H1 (cell line): ENCODE measurements around the gene THBS3. TPM values are rescaled to one million over a fixed set of nuclear protein-coding genes. Genes with fewer than 3 reads are reported as not detected.

ENCODE experiments used
- CTCF ChIA-PET: fragments of 300-600 bp; sonication (Branson Sonifier 250); formaldehyde crosslinking; loops from one replicate; lab custom pipeline; 2021; ENCODE audit not compliant: partially characterized antibody; lab: Charles Lee
- POLR2A ChIA-PET: fragments of 300-600 bp; sonication (Branson Sonifier 250); formaldehyde crosslinking; loops from one replicate; lab custom pipeline; 2021; ENCODE audit warnings: inconsistent platforms; ENCODE audit not compliant: partially characterized antibody; lab: Charles Lee
- DNase-seq, 2 experiments: peaks; one replicate each; pipeline versions ENCODE4 v3.0.0 to v3.0.0-alpha.2; 2010 to 2022; ENCODE audit warnings: low spot score in 2 of 2, low read depth in 1 of 2, mixed read lengths in 1 of 2
- FAIRE-seq: peaks from 2 replicates; lab custom pipeline; 2011; peaks lifted over from hg19 to GRCh38; lab: Jason Lieb, UNC
- H2AFZ ChIP-seq: 2 replicates; pipeline ENCODE4 v1.8.1; 2012; ENCODE audit warnings: low read length, inconsistent platforms
- H2AK5ac ChIP-seq: 2 replicates; pipeline ENCODE4 v1.6.1; 2013; ENCODE audit warnings: low read depth, low read length
- H2BK120ac ChIP-seq: replicated peaks from 2 replicates; pipeline ENCODE3; 2013; ENCODE audit warnings: low read depth, low read length, inconsistent platforms
- H2BK12ac ChIP-seq: 2 replicates; pipeline ENCODE4 v1.6.1; 2013; ENCODE audit warnings: low read depth, low read length
- H2BK15ac ChIP-seq: 2 replicates; pipeline ENCODE4 v1.6.1; 2013; ENCODE audit warnings: low read length
- H2BK20ac ChIP-seq: 2 replicates; pipeline ENCODE4 v1.6.1; 2013; ENCODE audit warnings: low read length
- H2BK5ac ChIP-seq: 2 replicates; pipeline ENCODE4 v1.6.1; 2013; ENCODE audit warnings: low read depth, low read length
- H3K14ac ChIP-seq: 2 replicates; pipeline ENCODE4 v1.6.1; 2013; ENCODE audit warnings: inconsistent platforms; ENCODE audit not compliant: insufficient read length
- H3K18ac ChIP-seq: 2 replicates; pipeline ENCODE4 v1.6.1; 2013; ENCODE audit warnings: low read length; ENCODE audit errors: extremely low read depth
- H3K23ac ChIP-seq: 2 replicates; pipeline ENCODE4 v1.6.1; 2013; ENCODE audit warnings: inconsistent platforms; ENCODE audit not compliant: insufficient read length
- H3K23me2 ChIP-seq: 2 replicates; pipeline ENCODE4 v1.6.1; 2013; ENCODE audit warnings: low read depth, low read length
- H3K27ac ChIP-seq: 2 replicates; pipeline ENCODE4 v1.6.1; 2011; ENCODE audit warnings: low read depth, low read length, inconsistent platforms
- H3K27me3 ChIP-seq, 4 experiments: replicated peaks in 1 of 4; 1 replicate in 1 of 4; 2 replicates in 3 of 4; pipeline versions ENCODE4 v1.6.1 to v1.8.1; 2011 to 2013; ENCODE audit warnings: low read length in 3 of 4, mild to moderate bottlenecking in 3 of 4, inconsistent platforms in 2 of 4, mixed read lengths in 2 of 4, moderate library complexity in 1 of 4; ENCODE audit not compliant: control insufficient read depth in 3 of 4, insufficient read depth in 3 of 4; ENCODE audit errors: extremely low read depth in 1 of 4
- H3K36me3 ChIP-seq, 4 experiments: 2 replicates each; pipeline versions ENCODE4 v1.6.1 to v1.8.1; 2011 to 2013; ENCODE audit warnings: mild to moderate bottlenecking in 4 of 4, low read length in 3 of 4, moderate library complexity in 2 of 4, control low read depth in 1 of 4, inconsistent platforms in 1 of 4; ENCODE audit not compliant: insufficient read depth in 4 of 4, control insufficient read depth in 2 of 4
- H3K4ac ChIP-seq: replicated peaks from 2 replicates; pipeline ENCODE3; 2013; ENCODE audit warnings: low read length, low read depth, mixed read lengths, inconsistent platforms; ENCODE audit not compliant: insufficient read length
- H3K4me1 ChIP-seq, 4 experiments: replicated peaks in 1 of 4; 1 replicate in 1 of 4; 2 replicates in 3 of 4; pipeline versions ENCODE4 v1.6.1 to v1.8.1; 2011 to 2013; ENCODE audit warnings: low read length in 3 of 4, inconsistent platforms in 2 of 4, mixed read lengths in 1 of 4; ENCODE audit not compliant: insufficient read depth in 4 of 4, control insufficient read depth in 3 of 4
- H3K4me2 ChIP-seq, 2 experiments: 2 replicates each; pipeline versions ENCODE4 v1.6.1 to v1.8.1; 2011 to 2013; ENCODE audit warnings: low read depth in 2 of 2, low read length in 2 of 2, control low read depth in 1 of 2, inconsistent platforms in 1 of 2, mild to moderate bottlenecking in 1 of 2; ENCODE audit not compliant: insufficient read depth in 1 of 2
- H3K4me3 ChIP-seq, 4 experiments: fragments of 200-600, 300-600 bp in 1 of 4; sonication (generic), shearing (Covaris generic), sonication (Bioruptor Twin) in 1 of 4; 2 replicates each; pipeline versions ENCODE4 v1.5.1 to v1.8.1; 2011 to 2016; ENCODE audit warnings: low read length in 4 of 4, low read depth in 3 of 4, control low read depth in 2 of 4, inconsistent platforms in 2 of 4, mild to moderate bottlenecking in 2 of 4, mixed read lengths in 1 of 4, moderate library complexity in 1 of 4; ENCODE audit not compliant: insufficient read depth in 2 of 4; ENCODE audit errors: extremely low read depth in 1 of 4
- H3K56ac ChIP-seq: replicated peaks from 2 replicates; pipeline ENCODE3; 2013; ENCODE audit warnings: low read depth, mild to moderate bottlenecking, mixed read lengths, low read length, inconsistent platforms; ENCODE audit not compliant: insufficient read length
- H3K79me1 ChIP-seq: 2 replicates; pipeline ENCODE4 v1.6.1; 2013; ENCODE audit warnings: low read depth, low read length, control low read depth
- H3K79me2 ChIP-seq, 2 experiments: 2 replicates each; pipeline versions ENCODE4 v1.6.1 to v1.8.1; 2012 to 2013; ENCODE audit warnings: low read length in 2 of 2, mild to moderate bottlenecking in 2 of 2, inconsistent platforms in 1 of 2; ENCODE audit not compliant: insufficient read depth in 2 of 2, control insufficient read depth in 1 of 2
- H3K9ac ChIP-seq, 4 experiments: replicated peaks in 1 of 4; 1 replicate in 1 of 4; 2 replicates in 3 of 4; pipeline versions ENCODE4 v1.6.1 to v1.8.1; 2011 to 2013; ENCODE audit warnings: low read depth in 3 of 4, low read length in 3 of 4, control low read depth in 2 of 4, mild to moderate bottlenecking in 2 of 4, moderate library complexity in 2 of 4, inconsistent platforms in 1 of 4; ENCODE audit errors: extremely low read depth in 1 of 4
- H3K9me3 ChIP-seq, 2 experiments: 2 replicates each; pipeline versions ENCODE4 v1.6.1 to v1.8.1; 2012 to 2013; ENCODE audit warnings: mild to moderate bottlenecking in 2 of 2, moderate library complexity in 2 of 2, control low read depth in 1 of 2, inconsistent platforms in 1 of 2, low read depth in 1 of 2, low read length in 1 of 2, mixed read lengths in 1 of 2; ENCODE audit not compliant: insufficient read depth in 2 of 2
- H4K20me1 ChIP-seq, 2 experiments: replicated peaks in 1 of 2; 2 replicates each; pipeline versions ENCODE3 to v1.8.1; 2011 to 2013; ENCODE audit warnings: inconsistent platforms in 2 of 2, low read length in 2 of 2, mild to moderate bottlenecking in 1 of 2; ENCODE audit not compliant: insufficient read depth in 2 of 2, control insufficient read depth in 1 of 2
- H4K5ac ChIP-seq: 2 replicates; pipeline ENCODE4 v1.6.1; 2013; ENCODE audit warnings: low read length, low read depth, mixed read lengths, inconsistent platforms; ENCODE audit not compliant: insufficient read length
- H4K8ac ChIP-seq: 2 replicates; pipeline ENCODE4 v1.8.0; 2013; ENCODE audit warnings: mild to moderate bottlenecking, moderate library complexity, low read length, inconsistent platforms; ENCODE audit not compliant: insufficient read depth; ENCODE audit errors: extremely low read depth
- H4K91ac ChIP-seq: replicated peaks from 2 replicates; pipeline ENCODE3; 2013; ENCODE audit warnings: low read length, mixed read lengths, inconsistent platforms; ENCODE audit not compliant: insufficient read length
- BACH1 ChIP-seq: IDR thresholded peaks from 2 replicates; pipeline ENCODE4 v1.6.1; 2012; ENCODE audit warnings: low read length, improper control_type of control experiment
- BRCA1 ChIP-seq: IDR thresholded peaks from 2 replicates; pipeline ENCODE4 v1.6.1; 2012; ENCODE audit warnings: low read depth, low read length, improper control_type of control experiment
- EGR1 ChIP-seq: IDR thresholded peaks from 2 replicates; pipeline ENCODE4 v1.6.1; 2011; ENCODE audit warnings: low read depth, low read length, borderline replicate concordance
- GABPA ChIP-seq: IDR thresholded peaks from 2 replicates; pipeline ENCODE4 v1.6.1; 2011; ENCODE audit warnings: mild to moderate bottlenecking, low read length, moderate library complexity, borderline replicate concordance; ENCODE audit not compliant: insufficient read depth
- HDAC6 ChIP-seq: IDR thresholded peaks from one replicate; pipeline ENCODE4 v1.7.1; 2012; ENCODE audit warnings: low read depth, mild to moderate bottlenecking, inconsistent platforms, low read length, moderate library complexity
- NRF1 ChIP-seq: IDR thresholded peaks from 2 replicates; pipeline ENCODE4 v1.6.1; 2011; ENCODE audit warnings: mild to moderate bottlenecking, low read depth, low read length, improper control_type of control experiment
- RFX5 ChIP-seq: IDR thresholded peaks from 2 replicates; pipeline ENCODE4 v1.6.1; 2011; ENCODE audit warnings: low read depth, low read length, improper control_type of control experiment, borderline replicate concordance
- RXRA ChIP-seq: IDR thresholded peaks from 2 replicates; pipeline ENCODE4 v1.6.1; 2011; ENCODE audit warnings: low read depth, mild to moderate bottlenecking, low read length, moderate library complexity; ENCODE audit not compliant: insufficient read depth
- SP2 ChIP-seq: IDR thresholded peaks from 2 replicates; pipeline ENCODE4 v1.6.1; 2012; ENCODE audit warnings: mild to moderate bottlenecking, low read length, inconsistent platforms
- WGBS, 2 experiments: shearing (Covaris generic) in 1 of 2; methylation state at CpG; one replicate each; pipeline versions ENCODE4 v1.1.6 to v1.1.7; 2013 to 2015; ENCODE audit warnings: low lambda C conversion rate in 2 of 2, mixed read lengths in 2 of 2, inconsistent platforms in 1 of 2, low coverage in 1 of 2, missing lambda C conversion rate in 1 of 2; ENCODE audit not compliant: insufficient replicate concordance in 2 of 2, insufficient coverage in 1 of 2, insufficient read length in 1 of 2; ENCODE audit errors: extremely low coverage in 1 of 2, missing lambda C conversion rate in 1 of 2; 5-methylcytosine and 5-hydroxymethylcytosine counted together
- polyA plus RNA-seq, 7 experiments: library from polyadenylated mRNA; depleted of rRNA in 3 of 7; stranded (reverse) in 5 of 7; unstranded in 2 of 7; fragments of >200 nt in 5 of 7; fragments of 200-250 nt in 2 of 7; gene quantifications; 1 replicate in 5 of 7; 2 replicates in 1 of 7; 4 replicates in 1 of 7; pipeline versions ENCODE4 v1.2.1 to v1.2.3, GENCODE V29; 2011 to 2013; ENCODE audit warnings: missing spikeins in 2 of 7, mixed read lengths in 2 of 7
- total RNA-seq: library from RNA; stranded (reverse); fragmentation: NEBNext Ultra II Directional; extraction: Animal tissue kit (Norgen Biotek cat#: 25700); gene quantifications from 2 replicates; pipeline ENCODE4 v1.2.1, GENCODE V29; 2021

The THBS3 gene
- total and polyA plus RNA-seq, 2 of the 8 experiments (the other 6 are each of a cell fraction or from before 2014, with no cell fraction given) = 3.0 to 3.5 TPM

GRCh38 chr1:155254228-155254713 is 46.6 kb upstream of the THBS3 start:
- POLR2A ChIA-PET = interaction anchor here (2.7 kb wide), 1 partner anchor 60 kb away, joined by 7 read pairs; no protein-coding TSS in a partner anchor
- Histone ChIP-seq H3K79me2 (0 out of 4 replicates have a peak, but pooled peaks cover 0 to 3% of the 10 kb centered on the region in 2 experiments), H3K14ac (peak overlapping the region; percentile 21), H3K4me2 (peak overlapping the region; percentile 79 to 88), H2AK5ac (peak overlapping the region; percentile 85; the same call in 1 of the 2 replicates), H2AFZ (no peak overlapping the region), H2BK15ac (peak overlapping the region; percentile 81; the same call in 1 of the 2 replicates), H2BK20ac (no peak overlapping the region), H3K23me2 (peaks cover 12% of the 10 kb centered on the region; the same call in 1 of the 2 replicates), H3K23ac (no peak overlapping the region), H3K36me3 (peaks cover 0 to 5% (median under 1%) of the 10 kb centered on the region in 4 experiments; a peak in 2 of 8 replicates), H3K27me3 (no peaks in the 10 kb centered on the region), H4K91ac (no peak overlapping the region), H3K27ac (no peak overlapping the region), H4K8ac (peak overlapping the region; percentile 9; the same call in 1 of the 2 replicates), H4K5ac (no peak overlapping the region), H3K4me3 (peak overlapping the region; percentile 57 to 91 (median 76)), H3K79me1 (no peaks in the 10 kb centered on the region), H3K4me1 (peaks cover 0 to 26% (median 16%) of the 10 kb centered on the region in 4 experiments; a peak in 6 of 7 replicates), H2BK120ac (no peak overlapping the region), H3K4ac (peak overlapping the region; percentile 39), H3K9ac (no peak overlapping the region), H3K56ac (no peak overlapping the region), H3K18ac (0 out of 2 replicates have a peak overlapping the region, but pooled peaks have one; percentile 19), H2BK12ac (0 out of 2 replicates have a peak overlapping the region, but pooled peaks have one; percentile 50), H3K9me3 (no peaks in the 10 kb centered on the region), H4K20me1 (peaks cover 0 to 6% of the 10 kb centered on the region in 2 experiments), H2BK5ac (no peak overlapping the region)
- CTCF ChIA-PET = interaction anchor here (15.2 kb wide), 1 partner anchor 68 kb away, joined by 227 read pairs; the partner anchor contains the start of gene RUSC1
- TF ChIP-seq SP2 (no peak), BACH1 (no peak), GABPA (no peak), RXRA (no peak), HDAC6 (no peak), BRCA1 (no peak), EGR1 (no peak), RFX5 (no peak), NRF1 (no peak)
- 75% methylated on average over 12 of the region's 12 CpGs; no CpG with 5 or more reads in 1 of the 2 experiments for WGBS, 2 experiments
- DNase-seq (no peak), FAIRE-seq (no peak)
